NCI-H2107 treated with DMSO at 0.1 percent for 48 hours (cell line): ENCODE data around the gene PLTP.
"Not testable (repeated sequence)": the region's sequence is repeated elsewhere in the genome, so short reads cannot be mapped to it uniquely, and the experiment has no call there.

Experiments used
- DNase-seq: peaks from one replicate; lab custom pipeline; 2025; ENCODE audit not compliant: unreplicated experiment; lab: John Stamatoyannopoulos, UW

The PLTP gene

GRCh38 chr20:45880988-45881788 is 30.8 kb downstream of the PLTP start, which contains the start of gene ZSWIM1:
Gene ZSWIM1, plus strand, starts transcription at chr20:45881227. Its CDS starts 1,366 bp downstream, at chr20:45882593.
- DNase-seq = peak; percentile 68

GRCh38 chr20:45878076-45878761 is 33.7 kb downstream of the PLTP start:
- no peak for DNase-seq

- no peak for DNase-seq
These were observed 37.4 kb downstream of the PLTP start for GRCh38 chr20:45874576-45874975.

- not testable (repeated sequence) for DNase-seq
These were observed 37.9 kb downstream of the PLTP start for GRCh38 chr20:45874104-45874481.

- DNase-seq = no peak
These were observed 38.4 kb downstream of the PLTP start for GRCh38 chr20:45873409-45874103.

- DNase-seq = no peak
These were observed 39.3 kb downstream of the PLTP start for GRCh38 chr20:45872626-45873025.

- DNase-seq = no peak
These were observed 44.2 kb downstream of the PLTP start for GRCh38 chr20:45867819-45868176.

- DNase-seq = no peak
These were observed 44.7 kb downstream of the PLTP start for GRCh38 chr20:45867136-45867818.

- no peak for DNase-seq
These were observed 45.5 kb downstream of the PLTP start for GRCh38 chr20:45866454-45866853.

GRCh38 chr20:45863543-45864470 is 48.1 kb downstream of the PLTP start:
- DNase-seq = no peak

- DNase-seq = no peak
These were observed 50.5 kb downstream of the PLTP start for GRCh38 chr20:45861221-45862075.

- no peak for DNase-seq
These were observed 51.3 kb downstream of the PLTP start for GRCh38 chr20:45860560-45861220.

- DNase-seq = no peak
These were observed 52.0 kb downstream of the PLTP start for GRCh38 chr20:45859916-45860315.

GRCh38 chr20:45857882-45858216 is 54.1 kb downstream of the PLTP start:
- DNase-seq = no peak

GRCh38 chr20:45857114-45857881 is 54.7 kb downstream of the PLTP start, which contains the start of the genes ACOT8 and ZSWIM3:
Gene ACOT8, minus strand, starts transcription at chr20:45857392. Its CDS starts 77 bp downstream, at chr20:45857315.
Gene ZSWIM3, plus strand, starts transcription at chr20:45857614. Its CDS starts 212 bp downstream, at chr20:45857826.
- DNase-seq = peak; percentile 97

- DNase-seq = no peak
These were observed 58.5 kb downstream of the PLTP start for GRCh38 chr20:45853484-45853883.

GRCh38 chr20:45852326-45852725 is 59.6 kb downstream of the PLTP start:
- DNase-seq = no peak

- no peak for DNase-seq
These were observed 60.5 kb downstream of the PLTP start for GRCh38 chr20:45851501-45851900.
